GM23338 (cell line): ENCODE results near the gene HEPACAM.

ENCODE experiments used
- CREB1 ChIP-seq: fragments of 250-450 bp; sonication (Bioruptor Pico); IDR thresholded peaks from 2 replicates; pipeline ENCODE4 v1.5.0; 2020; ENCODE audit warnings: low read depth, mild to moderate bottlenecking, moderate library complexity
- ETS1 ChIP-seq: IDR thresholded peaks from 2 replicates; pipeline ENCODE4 v1.6.1; 2016; ENCODE audit warnings: antibody characterized with exemption
- EZH2 ChIP-seq: fragments of 200-600 bp; sonication (generic); IDR thresholded peaks from one replicate; pipeline ENCODE4 v1.8.0; 2017; ENCODE audit warnings: antibody characterized with exemption, mild to moderate bottlenecking, low read depth; ENCODE audit not compliant: unreplicated experiment
- EZH2phosphoT487 ChIP-seq: fragments of 200-600 bp; sonication (generic); IDR thresholded peaks from one replicate; pipeline ENCODE4 v1.8.1; 2018; ENCODE audit warnings: antibody characterized with exemption; ENCODE audit not compliant: unreplicated experiment
- JUNB ChIP-seq: IDR thresholded peaks from one replicate; pipeline ENCODE4 v1.6.1; 2016; ENCODE audit warnings: antibody characterized with exemption; ENCODE audit not compliant: unreplicated experiment
- NANOG ChIP-seq: IDR thresholded peaks from 2 replicates; pipeline ENCODE4 v1.6.1; 2016; ENCODE audit warnings: antibody characterized with exemption, borderline replicate concordance
- POLR2AphosphoS5 ChIP-seq: IDR thresholded peaks from 2 replicates; pipeline ENCODE4 v1.6.1; 2016; ENCODE audit warnings: antibody characterized with exemption, low read depth
- REST ChIP-seq: IDR thresholded peaks from one replicate; pipeline ENCODE4 v1.6.1; 2018; ENCODE audit warnings: antibody characterized with exemption; ENCODE audit not compliant: unreplicated experiment
- ZNF114 ChIP-seq: fragments of 250-450 bp; sonication (Bioruptor Pico); IDR thresholded peaks from 2 replicates; pipeline ENCODE4 v1.5.0; 2020; ENCODE audit warnings: mild to moderate bottlenecking, moderate library complexity
- ZNF331 ChIP-seq: fragments of 250-450 bp; sonication (Bioruptor Pico); IDR thresholded peaks from 2 replicates; pipeline ENCODE4 v1.5.0; 2020; ENCODE audit warnings: low read depth, mild to moderate bottlenecking, moderate library complexity
- TF ChIP-seq, protein P1 (sequence below), 2 experiments: fragments of 200-600 bp in 1 of 2; sonication (generic) in 1 of 2; conservative IDR thresholded peaks; 2 replicates each; pipeline versions ENCODE4 v1.5.1 to v1.6.1; 2016 to 2017; ENCODE audit warnings: antibody characterized with exemption in 2 of 2, low read depth in 2 of 2, mild to moderate bottlenecking in 2 of 2, moderate library complexity in 1 of 2
- TF ChIP-seq, protein P2 (sequence below): fragments of 250-450 bp; sonication (Bioruptor Pico); IDR thresholded peaks from 2 replicates; pipeline ENCODE4 v1.5.0; 2020; ENCODE audit warnings: mild to moderate bottlenecking, moderate library complexity

GRCh38 chr11:124896071-124896750, 39.6 kb downstream of the HEPACAM start:
- TF ChIP-seq, protein P1, sequence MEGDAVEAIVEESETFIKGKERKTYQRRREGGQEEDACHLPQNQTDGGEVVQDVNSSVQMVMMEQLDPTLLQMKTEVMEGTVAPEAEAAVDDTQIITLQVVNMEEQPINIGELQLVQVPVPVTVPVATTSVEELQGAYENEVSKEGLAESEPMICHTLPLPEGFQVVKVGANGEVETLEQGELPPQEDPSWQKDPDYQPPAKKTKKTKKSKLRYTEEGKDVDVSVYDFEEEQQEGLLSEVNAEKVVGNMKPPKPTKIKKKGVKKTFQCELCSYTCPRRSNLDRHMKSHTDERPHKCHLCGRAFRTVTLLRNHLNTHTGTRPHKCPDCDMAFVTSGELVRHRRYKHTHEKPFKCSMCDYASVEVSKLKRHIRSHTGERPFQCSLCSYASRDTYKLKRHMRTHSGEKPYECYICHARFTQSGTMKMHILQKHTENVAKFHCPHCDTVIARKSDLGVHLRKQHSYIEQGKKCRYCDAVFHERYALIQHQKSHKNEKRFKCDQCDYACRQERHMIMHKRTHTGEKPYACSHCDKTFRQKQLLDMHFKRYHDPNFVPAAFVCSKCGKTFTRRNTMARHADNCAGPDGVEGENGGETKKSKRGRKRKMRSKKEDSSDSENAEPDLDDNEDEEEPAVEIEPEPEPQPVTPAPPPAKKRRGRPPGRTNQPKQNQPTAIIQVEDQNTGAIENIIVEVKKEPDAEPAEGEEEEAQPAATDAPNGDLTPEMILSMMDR (conservative IDR thresholded peaks at IDR 0.05; ENCODE audit: low read depth in 2 of 2): no peak
- TF ChIP-seq JUNB (no peak), POLR2AphosphoS5 (no peak), CREB1 (CRISPR knock-in tag) (no peak), EZH2 (no peak), ETS1 (no peak), REST (no peak), ZNF114 (CRISPR knock-in tag) (no peak), EZH2phosphoT487 (no peak), ZNF331 (CRISPR knock-in tag) (no peak), NANOG (no peak)
- TF ChIP-seq, protein P2, sequence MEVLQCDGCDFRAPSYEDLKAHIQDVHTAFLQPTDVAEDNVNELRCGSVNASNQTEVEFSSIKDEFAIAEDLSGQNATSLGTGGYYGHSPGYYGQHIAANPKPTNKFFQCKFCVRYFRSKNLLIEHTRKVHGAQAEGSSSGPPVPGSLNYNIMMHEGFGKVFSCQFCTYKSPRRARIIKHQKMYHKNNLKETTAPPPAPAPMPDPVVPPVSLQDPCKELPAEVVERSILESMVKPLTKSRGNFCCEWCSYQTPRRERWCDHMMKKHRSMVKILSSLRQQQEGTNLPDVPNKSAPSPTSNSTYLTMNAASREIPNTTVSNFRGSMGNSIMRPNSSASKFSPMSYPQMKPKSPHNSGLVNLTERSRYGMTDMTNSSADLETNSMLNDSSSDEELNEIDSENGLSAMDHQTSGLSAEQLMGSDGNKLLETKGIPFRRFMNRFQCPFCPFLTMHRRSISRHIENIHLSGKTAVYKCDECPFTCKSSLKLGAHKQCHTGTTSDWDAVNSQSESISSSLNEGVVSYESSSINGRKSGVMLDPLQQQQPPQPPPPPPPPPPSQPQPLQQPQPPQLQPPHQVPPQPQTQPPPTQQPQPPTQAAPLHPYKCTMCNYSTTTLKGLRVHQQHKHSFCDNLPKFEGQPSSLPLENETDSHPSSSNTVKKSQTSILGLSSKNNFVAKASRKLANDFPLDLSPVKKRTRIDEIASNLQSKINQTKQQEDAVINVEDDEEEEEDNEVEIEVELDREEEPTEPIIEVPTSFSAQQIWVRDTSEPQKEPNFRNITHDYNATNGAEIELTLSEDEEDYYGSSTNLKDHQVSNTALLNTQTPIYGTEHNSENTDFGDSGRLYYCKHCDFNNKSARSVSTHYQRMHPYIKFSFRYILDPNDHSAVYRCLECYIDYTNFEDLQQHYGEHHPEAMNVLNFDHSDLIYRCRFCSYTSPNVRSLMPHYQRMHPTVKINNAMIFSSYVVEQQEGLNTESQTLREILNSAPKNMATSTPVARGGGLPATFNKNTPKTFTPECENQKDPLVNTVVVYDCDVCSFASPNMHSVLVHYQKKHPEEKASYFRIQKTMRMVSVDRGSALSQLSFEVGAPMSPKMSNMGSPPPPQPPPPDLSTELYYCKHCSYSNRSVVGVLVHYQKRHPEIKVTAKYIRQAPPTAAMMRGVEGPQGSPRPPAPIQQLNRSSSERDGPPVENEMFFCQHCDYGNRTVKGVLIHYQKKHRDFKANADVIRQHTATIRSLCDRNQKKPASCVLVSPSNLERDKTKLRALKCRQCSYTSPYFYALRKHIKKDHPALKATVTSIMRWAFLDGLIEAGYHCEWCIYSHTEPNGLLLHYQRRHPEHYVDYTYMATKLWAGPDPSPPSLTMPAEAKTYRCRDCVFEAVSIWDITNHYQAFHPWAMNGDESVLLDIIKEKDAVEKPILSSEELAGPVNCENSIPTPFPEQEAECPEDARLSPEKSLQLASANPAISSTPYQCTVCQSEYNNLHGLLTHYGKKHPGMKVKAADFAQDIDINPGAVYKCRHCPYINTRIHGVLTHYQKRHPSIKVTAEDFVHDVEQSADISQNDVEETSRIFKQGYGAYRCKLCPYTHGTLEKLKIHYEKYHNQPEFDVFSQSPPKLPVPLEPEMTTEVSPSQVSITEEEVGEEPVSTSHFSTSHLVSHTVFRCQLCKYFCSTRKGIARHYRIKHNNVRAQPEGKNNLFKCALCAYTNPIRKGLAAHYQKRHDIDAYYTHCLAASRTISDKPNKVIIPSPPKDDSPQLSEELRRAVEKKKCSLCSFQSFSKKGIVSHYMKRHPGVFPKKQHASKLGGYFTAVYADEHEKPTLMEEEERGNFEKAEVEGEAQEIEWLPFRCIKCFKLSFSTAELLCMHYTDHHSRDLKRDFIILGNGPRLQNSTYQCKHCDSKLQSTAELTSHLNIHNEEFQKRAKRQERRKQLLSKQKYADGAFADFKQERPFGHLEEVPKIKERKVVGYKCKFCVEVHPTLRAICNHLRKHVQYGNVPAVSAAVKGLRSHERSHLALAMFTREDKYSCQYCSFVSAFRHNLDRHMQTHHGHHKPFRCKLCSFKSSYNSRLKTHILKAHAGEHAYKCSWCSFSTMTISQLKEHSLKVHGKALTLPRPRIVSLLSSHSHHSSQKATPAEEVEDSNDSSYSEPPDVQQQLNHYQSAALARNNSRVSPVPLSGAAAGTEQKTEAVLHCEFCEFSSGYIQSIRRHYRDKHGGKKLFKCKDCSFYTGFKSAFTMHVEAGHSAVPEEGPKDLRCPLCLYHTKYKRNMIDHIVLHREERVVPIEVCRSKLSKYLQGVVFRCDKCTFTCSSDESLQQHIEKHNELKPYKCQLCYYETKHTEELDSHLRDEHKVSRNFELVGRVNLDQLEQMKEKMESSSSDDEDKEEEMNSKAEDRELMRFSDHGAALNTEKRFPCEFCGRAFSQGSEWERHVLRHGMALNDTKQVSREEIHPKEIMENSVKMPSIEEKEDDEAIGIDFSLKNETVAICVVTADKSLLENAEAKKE (CRISPR knock-in tag): no peak
